ENCODE measurements around the gene USH1G.

GRCh38 chr17:74970395-74970794 is 47.3 kb upstream of the USH1G start:
- TF ChIP-seq GABPA (IDR thresholded peaks at IDR 0.05; ENCODE audit: low read depth) (no peak), CTCF (IDR thresholded peaks at IDR 0.05; ENCODE audit: insufficient read depth, low read length) (no peak), POLR2AphosphoS5 (IDR thresholded peaks at IDR 0.05; ENCODE audit: low read depth) (no peak), REST (IDR thresholded peaks at IDR 0.05; ENCODE audit: insufficient replicate concordance, low read depth) (no peak), SPI1 (IDR thresholded peaks at IDR 0.05; ENCODE audit: borderline replicate concordance, low read depth) (no peak)
